ENCODE measurements around the gene PLXNB1. TPM values are rescaled to one million over a fixed set of nuclear protein-coding genes. Genes with fewer than 3 reads are reported as not detected.

Gene PLXNB1
- total RNA-seq, 1 donor from 2014 or later, result 63.7 TPM

- no peak for TF ChIP-seq CTCF (IDR thresholded peaks at IDR 0.05; ENCODE audit: insufficient read depth, low read length, severe bottlenecking)
- no peaks in the 10 kb centered on the region for H3K27me3 ChIP-seq (ENCODE audit: control insufficient read depth, insufficient read depth, low read length)
- no peaks in the 10 kb centered on the region for H3K36me3 ChIP-seq (ENCODE audit: control insufficient read depth, insufficient read depth, low read length)
- DNase-seq (ENCODE audit: low read depth) (no peak), FAIRE-seq (no peak)
- H3K4me3 ChIP-seq (ENCODE audit: low read depth, low read length), result no peak overlapping the region
Observed at GRCh38 chr3:48367201-48367600, 62.7 kb downstream of the PLXNB1 start.

- DNase-seq (ENCODE audit: low read depth) (no peak), FAIRE-seq (no peak)
- no peak for TF ChIP-seq CTCF (IDR thresholded peaks at IDR 0.05; ENCODE audit: insufficient read depth, low read length, severe bottlenecking)
- Histone ChIP-seq H3K27me3 (ENCODE audit: control insufficient read depth, insufficient read depth, low read length) (no peaks in the 10 kb centered on the region), H3K4me3 (ENCODE audit: low read depth, low read length) (no peak overlapping the region), H3K36me3 (ENCODE audit: control insufficient read depth, insufficient read depth, low read length) (no peaks in the 10 kb centered on the region)
Observed at GRCh38 chr3:48364840-48365239, 65.0 kb downstream of the PLXNB1 start.

GRCh38 chr3:48361928-48362327 lies 68.0 kb downstream of the PLXNB1 start:
- H3K36me3 ChIP-seq (ENCODE audit: control insufficient read depth, insufficient read depth, low read length), result no peaks in the 10 kb centered on the region
- no peak for TF ChIP-seq CTCF (IDR thresholded peaks at IDR 0.05; ENCODE audit: insufficient read depth, low read length, severe bottlenecking)
- no peak for FAIRE-seq
- H3K27me3 ChIP-seq (ENCODE audit: control insufficient read depth, insufficient read depth, low read length), result no peaks in the 10 kb centered on the region
- DNase-seq (ENCODE audit: low read depth), result no peak
- no peak overlapping the region for H3K4me3 ChIP-seq (ENCODE audit: low read depth, low read length)

- Histone ChIP-seq H3K36me3 (ENCODE audit: control insufficient read depth, insufficient read depth, low read length) (no peaks in the 10 kb centered on the region), H3K4me3 (ENCODE audit: low read depth, low read length) (no peak overlapping the region), H3K27me3 (ENCODE audit: control insufficient read depth, insufficient read depth, low read length) (peaks cover 3% of the 10 kb centered on the region)
- TF ChIP-seq CTCF (IDR thresholded peaks at IDR 0.05; ENCODE audit: insufficient read depth, low read length, severe bottlenecking), result no peak
- FAIRE-seq (no peak), DNase-seq (ENCODE audit: low read depth) (no peak)
Observed at GRCh38 chr3:48356419-48356818, 73.5 kb downstream of the PLXNB1 start.

- FAIRE-seq (no peak), DNase-seq (ENCODE audit: low read depth) (no peak)
- Histone ChIP-seq H3K36me3 (ENCODE audit: control insufficient read depth, insufficient read depth, low read length) (no peaks in the 10 kb centered on the region), H3K27me3 (ENCODE audit: control insufficient read depth, insufficient read depth, low read length) (peaks cover 3% of the 10 kb centered on the region), H3K4me3 (ENCODE audit: low read depth, low read length) (no peak overlapping the region)
- no peak for TF ChIP-seq CTCF (IDR thresholded peaks at IDR 0.05; ENCODE audit: insufficient read depth, low read length, severe bottlenecking)
Observed at GRCh38 chr3:48353987-48354386, 75.9 kb downstream of the PLXNB1 start.

Other genes starting within 250 kb of the PLXNB1 start
- 1.5 and 2.4 TPM in 2 replicates for gene CDC25A, start 241.7 kb downstream of the PLXNB1 start, total RNA-seq
- gene CAMP, start 206.6 kb downstream of the PLXNB1 start, total RNA-seq, result 11.3 and 22.1 TPM in 2 replicates
- gene ZNF589, start 189.0 kb downstream of the PLXNB1 start, total RNA-seq, result 3.7 and 5.8 TPM in 2 replicates
- 31.7 and 40.8 TPM in 2 replicates for gene NME6, start 128.7 kb downstream of the PLXNB1 start, total RNA-seq
- not detected in 2 replicates for gene SPINK8, start 96.4 kb downstream of the PLXNB1 start, total RNA-seq
- not detected in 2 replicates for gene FBXW12, start 57.9 kb downstream of the PLXNB1 start, total RNA-seq
- 48.4 and 55.3 TPM in 2 replicates for gene CCDC51, start 10.0 kb upstream of the PLXNB1 start, total RNA-seq
- 190 and 360 TPM in 2 replicates for gene TMA7, start 10.2 kb upstream of the PLXNB1 start, total RNA-seq
- 4.1 and 5.5 TPM in 2 replicates for gene ATRIP, start 16.7 kb upstream of the PLXNB1 start, total RNA-seq
- 87.1 and 131 TPM in 2 replicates for gene SHISA5, start 74.1 kb upstream of the PLXNB1 start, total RNA-seq
- gene PFKFB4, start 126.7 kb upstream of the PLXNB1 start, total RNA-seq, result 18.2 and 20.2 TPM in 2 replicates
- 9.6 and 12.9 TPM in 2 replicates for gene UCN2, start 133.7 kb upstream of the PLXNB1 start, total RNA-seq
- gene COL7A1, start 165.2 kb upstream of the PLXNB1 start, total RNA-seq, result 147 and 173 TPM in 2 replicates
- 473 and 946 TPM in 2 replicates for gene UQCRC1, start 179.6 kb upstream of the PLXNB1 start, total RNA-seq
- not detected in 2 replicates for gene TMEM89, start 191.7 kb upstream of the PLXNB1 start, total RNA-seq
- 33.8 and 45.8 TPM in 2 replicates for gene SLC26A6, start 205.4 kb upstream of the PLXNB1 start, total RNA-seq
- gene CELSR3, start 232.8 kb upstream of the PLXNB1 start, total RNA-seq, result 1.0 and 1.1 TPM in 2 replicates